ENCODE measurements around the gene OR10AD1.
"Not testable (repeated sequence)": the region's sequence is repeated elsewhere in the genome, so short reads cannot be mapped to it uniquely, and the experiment has no call there.

OR10AD1 gene

DNA sequence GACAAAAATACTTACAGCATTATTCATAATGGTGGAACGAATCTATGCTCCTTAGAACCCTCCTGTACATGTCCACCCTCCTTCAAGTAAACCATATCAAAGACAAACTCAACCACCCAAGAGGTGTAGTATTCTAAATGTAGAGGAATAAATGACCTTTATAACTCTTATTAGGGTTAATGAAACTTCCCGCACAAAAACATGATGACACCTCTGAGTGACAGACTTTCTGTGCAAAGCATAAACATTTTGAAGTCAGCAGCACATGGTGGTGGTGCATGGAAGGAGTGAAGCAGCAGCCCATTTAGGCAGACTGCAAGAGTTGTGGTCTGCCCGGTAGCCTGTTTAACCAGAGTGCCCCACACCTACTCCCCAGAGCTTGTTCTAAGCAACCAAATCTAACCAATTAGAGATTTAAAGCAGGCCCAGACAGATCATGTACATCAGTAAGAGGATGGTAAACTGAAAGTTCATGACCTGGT lies 45.2 kb downstream of the OR10AD1 start:
- H3K4me3 Mint-ChIP-seq: peak overlapping the region; percentile 98
- H3K36me3 Mint-ChIP-seq (ENCODE audit: low read depth): peaks cover 9% of the 10 kb centered on the region

GRCh38 chr12:48157018-48157888 lies 45.8 kb downstream of the OR10AD1 start, which contains the start of gene ASB8:
ASB8 (minus strand) TSS chr12:48157515; CDS start chr12:48153496, 4,019 bp downstream.
- H3K27me3 Mint-ChIP-seq: no peaks in the 10 kb centered on the region
- H3K9me3 Mint-ChIP-seq: no peaks in the 10 kb centered on the region
- peaks cover 39% of the 10 kb centered on the region for H3K4me1 Mint-ChIP-seq (ENCODE audit: low read depth)
- H3K4me3 Mint-ChIP-seq: peak within 1 kb of the TSS; percentile 98
- peaks cover 15% of the 10 kb centered on the region for H3K36me3 Mint-ChIP-seq (ENCODE audit: low read depth)
- H3K27ac Mint-ChIP-seq: peak within 1 kb of the TSS; percentile 97

More for the DNA sequence above, 45.2 kb downstream of the OR10AD1 start:
- peak overlapping the region; percentile 97 for H3K27ac Mint-ChIP-seq
- no peaks in the 10 kb centered on the region for H3K9me3 Mint-ChIP-seq
- H3K27me3 Mint-ChIP-seq: no peaks in the 10 kb centered on the region
- H3K4me1 Mint-ChIP-seq (ENCODE audit: low read depth): peaks cover 33% of the 10 kb centered on the region

- Mint-ChIP-seq H3K9me3 (no peaks in the 10 kb centered on the region), H3K27ac (peak overlapping the region; percentile 97), H3K27me3 (no peaks in the 10 kb centered on the region), H3K4me1 (ENCODE audit: low read depth) (peaks cover 42% of the 10 kb centered on the region), H3K4me3 (peak overlapping the region; percentile 98), H3K36me3 (ENCODE audit: low read depth) (peaks cover 18% of the 10 kb centered on the region)
Measured at GRCh38 chr12:48156652-48157017, 46.5 kb downstream of the OR10AD1 start.

GRCh38 chr12:48155786-48156185 lies 47.3 kb downstream of the OR10AD1 start:
- peaks cover 19% of the 10 kb centered on the region for H3K36me3 Mint-ChIP-seq (ENCODE audit: low read depth)
- peaks cover 42% of the 10 kb centered on the region for H3K4me1 Mint-ChIP-seq (ENCODE audit: low read depth)
- H3K27ac Mint-ChIP-seq, H3K9me3 Mint-ChIP-seq, H3K27me3 Mint-ChIP-seq, H3K4me3 Mint-ChIP-seq: not testable (repeated sequence)

All from stimulated activated naive CD8-positive, alpha-beta T cell treated with anti-CD3 and anti-CD28 coated beads, Interleukin-15, Interleukin-2, amounts not matched to agents 100 ng/mL and 50 ng/mL, for 24 hours (primary cell).